Sciatic nerve (tissue), 2 donors: Measurements from ENCODE around the gene TMEM50B. TPM values are rescaled to one million over a fixed set of nuclear protein-coding genes. Genes with fewer than 3 reads are reported as not detected.
"Not testable (repeated sequence)": the region's sequence is repeated elsewhere in the genome, so short reads cannot be mapped to it uniquely, and the experiment has no call there.

Experiments used
- ATAC-seq: fragments of 200-7000 bp; cut with Tn5 transposase; one replicate; pipeline ENCODE4 v1.9.1; 2020; ENCODE audit warnings: mild to moderate bottlenecking, moderate library complexity
- DNase-seq: peaks from one replicate; pipeline ENCODE4 v3.0.0-alpha.2; 2020; ENCODE audit warnings: low spot score
- intact Hi-C: fragments of 100-400 bp; cut with DNase I; formaldehyde crosslinking; loops from one replicate; pipeline ENCODE4 v1.14.2; 2022
- total RNA-seq: library from RNA; stranded (reverse); fragmentation: NEBNext Ultra II Directional; extraction: Animal tissue kit (Norgen Biotek cat#: 25700); gene quantifications from one replicate; pipeline ENCODE4 v1.2.1, GENCODE V29; 2021
- donor health status: DM: no; HTN: no; CAD: no.
- donor health status: DM: no; HTN: no; CAD: no.

The TMEM50B gene
- total RNA-seq, 1 donor from 2014 or later, result 60.9 TPM

DNA sequence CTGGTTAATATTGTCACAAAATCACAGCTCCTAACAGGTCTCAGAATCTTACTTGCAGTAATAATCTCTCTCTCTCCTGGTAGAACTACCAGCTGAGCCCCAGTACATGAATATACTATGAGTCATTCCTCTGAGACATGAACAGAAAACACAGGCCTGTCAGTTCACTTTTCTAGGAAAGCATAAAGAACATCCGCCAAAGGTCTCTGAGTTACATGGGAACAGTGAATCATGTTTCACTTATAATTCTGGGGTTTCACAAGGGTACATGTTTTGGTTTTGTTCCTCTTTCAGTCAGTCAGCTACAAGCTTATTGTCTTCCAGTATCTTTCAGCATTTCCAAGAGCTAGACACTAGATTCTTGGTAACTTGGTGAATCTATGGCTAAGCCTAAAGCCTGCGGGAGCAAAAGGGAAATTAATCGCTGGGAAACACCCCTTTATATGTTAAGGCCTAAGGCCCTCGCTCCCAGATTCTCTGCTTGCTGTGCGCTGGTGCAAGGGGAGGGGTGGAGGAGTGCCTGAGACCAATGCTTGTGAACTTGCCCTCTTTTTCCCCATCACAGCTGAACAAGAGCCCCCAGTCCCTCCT is 44.9 kb downstream of the TMEM50B start:
- intact Hi-C loops, result loop anchor here (5.0 kb wide), 1 partner anchor 233 kb away; no protein-coding TSS in a partner anchor
- DNase-seq, result no peak
- ATAC-seq, result peak; percentile 91

GRCh38 chr21:33433425-33434114 is 46.2 kb downstream of the TMEM50B start:
- ATAC-seq, result peak; percentile 25
- intact Hi-C loops, result loop anchor here (5.0 kb wide), 1 partner anchor 231 kb away; no protein-coding TSS in a partner anchor
- DNase-seq, result no peak

GRCh38 chr21:33433001-33433400 is 46.8 kb downstream of the TMEM50B start:
- intact Hi-C loops, result loop anchor here (5.0 kb wide), 1 partner anchor 231 kb away; no protein-coding TSS in a partner anchor
- DNase-seq (no peak), ATAC-seq (no peak)

- intact Hi-C loops, result loop anchor here (5.0 kb wide), 1 partner anchor 230 kb away; no protein-coding TSS in a partner anchor
Observed at GRCh38 chr21:33432496-33432895, 47.3 kb downstream of the TMEM50B start.

GRCh38 chr21:33430858-33431257 is 48.9 kb downstream of the TMEM50B start:
- intact Hi-C loops, result loop anchor here (5.0 kb wide), 1 partner anchor 229 kb away; no protein-coding TSS in a partner anchor
- ATAC-seq, result no peak
- no peak for DNase-seq

More at GRCh38 chr21:33432496-33432895, 47.3 kb downstream of the TMEM50B start:
- DNase-seq (no peak), ATAC-seq (no peak)

- peak; percentile 35 for ATAC-seq
- intact Hi-C loops, result no loop called here
- DNase-seq, result no peak
Observed at GRCh38 chr21:33428669-33429068, 51.1 kb downstream of the TMEM50B start.

DNA sequence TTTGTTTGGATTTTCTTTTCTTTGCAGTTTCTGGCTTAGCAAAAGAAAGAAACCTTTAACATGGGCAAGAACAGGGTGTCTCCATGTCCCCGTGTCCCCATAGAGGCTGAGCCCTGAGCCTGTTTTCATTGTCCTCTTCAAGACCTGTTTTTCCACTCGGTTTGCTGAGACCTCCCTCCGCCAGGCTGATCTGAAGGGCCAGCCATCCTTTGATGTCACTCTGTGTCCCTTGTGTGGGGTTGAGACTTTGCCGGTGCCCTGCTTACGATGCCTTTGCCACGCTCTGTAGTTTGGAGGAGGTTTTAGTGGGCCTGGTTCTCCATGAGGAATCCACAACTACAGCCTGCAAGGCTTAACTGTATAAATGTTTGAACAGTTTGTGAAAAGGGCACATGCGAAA is 52.7 kb downstream of the TMEM50B start:
- ATAC-seq (no peak), DNase-seq (no peak)
- intact Hi-C loops, result no loop called here

- no peak for ATAC-seq
- no peak for DNase-seq
- intact Hi-C loops, result no loop called here
Observed at GRCh38 chr21:33425825-33426224, 53.9 kb downstream of the TMEM50B start.

- DNase-seq (no peak), ATAC-seq (no peak)
- intact Hi-C loops, result no loop called here
Observed at GRCh38 chr21:33424214-33424613, 55.6 kb downstream of the TMEM50B start.

DNA sequence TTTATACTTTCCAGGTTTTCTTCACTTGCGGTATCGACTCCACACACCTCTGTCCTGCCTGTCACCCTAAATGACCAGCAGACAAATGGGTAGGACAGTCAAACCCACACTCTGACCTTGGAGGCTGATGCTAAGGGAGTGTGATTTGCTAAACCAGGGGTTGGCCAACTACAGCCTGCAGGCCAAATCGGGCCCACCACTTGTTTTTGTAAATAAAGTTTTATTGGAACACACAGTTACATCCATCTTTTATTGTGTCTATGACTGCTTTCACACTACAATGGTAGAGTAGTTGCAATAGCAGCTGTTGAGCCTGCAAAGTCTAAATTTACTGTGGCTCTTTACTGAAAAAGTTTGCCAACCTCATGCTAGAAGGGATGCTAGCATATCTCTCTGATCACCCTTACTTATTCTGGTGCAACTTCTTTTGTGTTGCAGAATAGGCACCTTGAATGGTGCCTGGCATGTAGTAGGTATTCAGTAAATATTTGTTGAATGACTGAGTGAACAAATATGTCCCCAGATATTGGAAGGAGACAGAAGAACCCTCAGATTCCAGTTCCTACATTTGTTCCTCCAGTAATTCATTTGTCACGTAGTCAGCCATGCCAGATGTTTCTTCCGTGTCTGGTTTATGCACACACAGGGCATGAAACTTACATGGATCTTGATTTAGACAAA is 57.9 kb downstream of the TMEM50B start:
- ATAC-seq (no peak), DNase-seq (no peak)
- intact Hi-C loops, result no loop called here

- intact Hi-C loops, result no loop called here
- peak; percentile 93 for ATAC-seq
- no peak for DNase-seq
Observed at GRCh38 chr21:33419538-33420123, 60.1 kb downstream of the TMEM50B start.

- ATAC-seq (peak; percentile 92), DNase-seq (peak; percentile 88)
- intact Hi-C loops, result no loop called here
Observed at GRCh38 chr21:33418691-33419090, 61.1 kb downstream of the TMEM50B start.

DNA sequence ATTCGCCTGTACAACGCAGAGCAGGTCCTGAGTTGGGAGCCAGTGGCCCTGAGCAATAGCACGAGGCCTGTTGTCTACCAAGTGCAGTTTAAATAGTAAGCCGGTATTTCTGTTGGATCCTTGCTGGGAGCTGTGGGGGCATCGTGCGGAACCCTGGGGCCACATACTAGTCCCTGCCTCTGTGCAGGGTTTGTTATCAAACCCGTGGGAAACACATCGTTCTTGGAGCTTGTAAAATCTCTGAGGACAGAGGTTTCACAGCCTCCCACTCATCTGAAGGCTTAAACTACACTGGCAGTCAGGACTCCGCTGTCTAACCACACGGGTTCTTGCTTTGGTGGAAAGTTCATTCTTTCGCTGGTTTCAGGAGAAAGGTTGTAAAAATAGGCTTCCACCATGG is 64.8 kb downstream of the TMEM50B start:
- ATAC-seq (no peak), DNase-seq (no peak)
- intact Hi-C loops, result no loop called here

DNA sequence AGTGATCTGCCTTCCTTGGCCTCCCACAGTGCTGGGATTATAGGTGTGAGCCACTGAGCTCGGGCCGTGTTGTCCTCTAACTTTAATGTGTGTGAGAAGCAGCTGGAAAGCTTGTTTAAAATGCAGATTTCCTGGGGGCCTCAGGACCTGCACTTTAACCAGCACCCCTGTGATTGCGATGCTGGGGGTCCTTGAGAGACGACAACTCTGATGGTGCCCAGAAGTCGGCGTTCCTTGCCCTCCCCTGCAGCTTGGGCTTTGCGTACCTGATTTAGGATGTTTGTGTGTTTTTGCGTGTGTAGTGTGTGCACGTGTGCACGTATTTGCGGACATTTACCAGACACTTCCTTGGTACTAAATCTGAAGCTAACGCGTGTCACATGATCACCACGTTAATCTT is 65.7 kb downstream of the TMEM50B start:
- no peak for ATAC-seq
- DNase-seq, result no peak
- intact Hi-C loops, result no loop called here

GRCh38 chr21:33412832-33413519 is 66.8 kb downstream of the TMEM50B start:
- no peak for ATAC-seq
- no peak for DNase-seq
- intact Hi-C loops, result no loop called here

- intact Hi-C loops, DNase-seq, ATAC-seq: not testable (repeated sequence)
Observed at GRCh38 chr21:33412439-33412831, 67.3 kb downstream of the TMEM50B start.

DNA sequence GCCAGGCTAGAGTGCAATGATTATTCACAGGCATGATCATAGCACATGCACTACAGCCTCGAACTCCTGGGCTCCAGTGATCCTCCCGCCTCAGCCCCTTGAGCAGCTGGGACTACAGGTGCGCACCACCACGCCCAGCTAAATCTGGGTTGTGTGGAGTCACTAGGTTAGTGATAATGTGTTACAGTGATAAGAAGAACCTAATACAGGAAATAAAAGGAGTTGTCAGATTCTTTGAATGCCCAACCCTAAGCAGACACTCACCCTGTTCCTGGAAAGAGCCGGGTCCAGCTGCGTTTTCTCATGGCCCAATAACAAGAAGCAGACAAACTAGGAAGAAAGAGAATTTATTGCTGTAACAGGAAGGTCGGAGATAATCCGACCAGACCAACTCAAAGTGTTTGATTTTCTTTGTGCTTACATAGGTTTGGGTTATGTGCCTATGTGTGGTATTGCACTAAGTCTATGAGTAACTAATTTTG is 67.8 kb downstream of the TMEM50B start:
- ATAC-seq, result peak; percentile 48
- DNase-seq, result no peak
- intact Hi-C loops, result no loop called here

DNA sequence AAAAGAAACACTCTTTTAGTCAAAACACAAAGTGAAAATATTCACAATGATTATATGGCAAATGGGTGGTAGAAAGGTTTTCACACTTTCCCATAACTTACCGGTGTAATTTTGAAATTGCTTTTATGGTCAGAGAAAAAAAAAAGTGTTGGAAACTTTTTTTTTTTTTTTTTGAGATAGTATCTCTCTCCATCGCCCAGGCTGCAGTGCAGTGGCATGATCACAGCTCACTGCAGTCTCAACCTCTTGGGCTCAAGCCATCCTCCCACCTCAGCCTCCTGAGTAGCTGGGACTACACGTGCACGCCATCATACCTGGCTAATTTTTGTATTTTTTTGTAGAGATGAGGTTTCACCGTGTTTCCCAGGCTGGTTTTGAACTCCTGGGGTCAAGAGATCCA is 73.3 kb downstream of the TMEM50B start:
- no peak for DNase-seq
- intact Hi-C loops, result no loop called here

More for the DNA sequence above, 73.3 kb downstream of the TMEM50B start:
- ATAC-seq, result no peak
